SKM-1 (cell line): ENCODE measurements around the gene CWC27.

Experiments
- DNase-seq: peaks from one replicate; lab custom pipeline; 2025; ENCODE audit not compliant: unreplicated experiment; lab: John Stamatoyannopoulos, UW

Gene CWC27

GRCh38 chr5:64768358-64769312 is at the start of gene CWC27, which contains the start of gene SREK1IP1:
TSS of gene CWC27 (plus strand) at chr5:64768930. CDS start at chr5:64769147, 217 bp downstream.
TSS of gene SREK1IP1 (minus strand) at chr5:64768691. CDS start at chr5:64768517, 174 bp downstream.
- DNase-seq, result peak; percentile 90

- DNase-seq, result no peak
Observed at GRCh38 chr5:64722588-64722987, 46.1 kb upstream of the CWC27 start.

GRCh38 chr5:64727150-64727549 is 41.6 kb upstream of the CWC27 start:
- no peak for DNase-seq

GRCh38 chr5:64742411-64742810 is 26.3 kb upstream of the CWC27 start:
- DNase-seq, result no peak

GRCh38 chr5:64742821-64743220 is 25.9 kb upstream of the CWC27 start:
- DNase-seq, result no peak

GRCh38 chr5:64744914-64745313 is 23.8 kb upstream of the CWC27 start:
- no peak for DNase-seq

- DNase-seq, result no peak
Observed at GRCh38 chr5:64746446-64746845, 22.3 kb upstream of the CWC27 start.

GRCh38 chr5:64749385-64749784 is 19.3 kb upstream of the CWC27 start:
- DNase-seq, result no peak

- no peak for DNase-seq
Observed at GRCh38 chr5:64754066-64754465, 14.7 kb upstream of the CWC27 start.

GRCh38 chr5:64758901-64759300 is 9.8 kb upstream of the CWC27 start:
- no peak for DNase-seq

- DNase-seq, result no peak
Observed at GRCh38 chr5:64759960-64760660, 8.6 kb upstream of the CWC27 start.

GRCh38 chr5:64763948-64764503 is 4.7 kb upstream of the CWC27 start:
- DNase-seq, result no peak

- DNase-seq, result no peak
Observed at GRCh38 chr5:64765804-64766504, 2.8 kb upstream of the CWC27 start.

- DNase-seq, result peak; percentile 40
Observed at GRCh38 chr5:64766941-64767340, 1.8 kb upstream of the CWC27 start.

- no peak for DNase-seq
Observed at GRCh38 chr5:64767959-64768357, 772 bp upstream of the CWC27 start.

GRCh38 chr5:64769855-64770254 is 1.1 kb downstream of the CWC27 start:
- no peak for DNase-seq

GRCh38 chr5:64771736-64772135 is 3.0 kb downstream of the CWC27 start:
- no peak for DNase-seq

- DNase-seq, result no peak
Observed at GRCh38 chr5:64773533-64773932, 4.8 kb downstream of the CWC27 start.

- DNase-seq, result peak; percentile 91
Observed at GRCh38 chr5:64775291-64775690, 6.6 kb downstream of the CWC27 start.

GRCh38 chr5:64784451-64785025 is 15.8 kb downstream of the CWC27 start:
- DNase-seq, result peak; percentile 56

- DNase-seq, result no peak
Observed at GRCh38 chr5:64786372-64786771, 17.6 kb downstream of the CWC27 start.
